Measurements from ENCODE around the gene TMEM150B.

Gene TMEM150B, protein sequence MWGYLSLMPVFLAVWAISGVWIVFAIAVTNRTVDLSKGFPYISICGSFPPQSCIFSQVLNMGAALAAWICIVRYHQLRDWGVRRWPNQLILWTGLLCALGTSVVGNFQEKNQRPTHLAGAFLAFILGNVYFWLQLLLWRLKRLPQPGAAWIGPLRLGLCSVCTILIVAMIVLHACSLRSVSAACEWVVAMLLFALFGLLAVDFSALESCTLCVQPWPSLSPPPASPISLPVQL

GRCh38 chr19:55325172-55325571 is at the start of gene TMEM150B:
TSS of gene TMEM150B (minus strand) at chr19:55325341. CDS start at chr19:55321036, 4,305 bp downstream.
- DNase-seq = no peak

DNA sequence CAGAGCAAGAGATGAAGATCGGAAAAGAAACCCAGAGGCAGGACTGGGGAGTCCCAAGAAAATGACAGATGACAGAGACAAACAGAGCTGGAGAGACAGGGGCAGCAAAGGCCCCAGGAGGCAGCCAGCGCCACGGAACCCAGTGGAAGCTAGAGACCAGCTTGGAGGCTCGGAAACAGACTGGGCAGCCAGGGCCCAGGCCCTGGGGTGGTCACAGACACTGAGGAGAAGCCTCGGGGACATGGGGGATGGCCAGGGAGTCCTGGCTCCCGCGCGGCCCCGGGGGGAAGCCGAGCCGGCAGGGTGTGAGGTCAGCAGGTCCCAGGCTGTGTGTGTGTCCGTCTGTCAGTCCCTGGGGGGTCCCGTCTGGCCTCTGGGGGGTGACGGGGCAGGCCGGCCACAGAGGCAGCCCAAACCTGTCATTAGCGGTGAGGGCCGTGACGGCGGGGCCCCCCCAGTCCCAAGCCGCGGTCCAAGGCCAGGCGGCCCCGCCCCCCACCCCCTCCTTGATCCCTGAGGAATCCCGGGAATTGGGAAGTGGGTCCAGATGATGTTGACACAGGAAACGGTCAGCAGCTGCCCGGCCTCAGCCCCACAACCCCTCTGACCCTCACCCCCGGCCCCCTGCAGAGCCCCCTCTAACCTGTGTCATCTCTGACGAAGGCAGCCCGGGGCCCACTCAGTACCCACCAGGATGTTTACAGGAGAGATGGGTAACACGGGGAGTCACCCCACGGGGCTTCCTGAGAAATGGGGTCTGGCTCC is 49.0 kb upstream of the TMEM150B start:
- DNase-seq = no peak

DNA sequence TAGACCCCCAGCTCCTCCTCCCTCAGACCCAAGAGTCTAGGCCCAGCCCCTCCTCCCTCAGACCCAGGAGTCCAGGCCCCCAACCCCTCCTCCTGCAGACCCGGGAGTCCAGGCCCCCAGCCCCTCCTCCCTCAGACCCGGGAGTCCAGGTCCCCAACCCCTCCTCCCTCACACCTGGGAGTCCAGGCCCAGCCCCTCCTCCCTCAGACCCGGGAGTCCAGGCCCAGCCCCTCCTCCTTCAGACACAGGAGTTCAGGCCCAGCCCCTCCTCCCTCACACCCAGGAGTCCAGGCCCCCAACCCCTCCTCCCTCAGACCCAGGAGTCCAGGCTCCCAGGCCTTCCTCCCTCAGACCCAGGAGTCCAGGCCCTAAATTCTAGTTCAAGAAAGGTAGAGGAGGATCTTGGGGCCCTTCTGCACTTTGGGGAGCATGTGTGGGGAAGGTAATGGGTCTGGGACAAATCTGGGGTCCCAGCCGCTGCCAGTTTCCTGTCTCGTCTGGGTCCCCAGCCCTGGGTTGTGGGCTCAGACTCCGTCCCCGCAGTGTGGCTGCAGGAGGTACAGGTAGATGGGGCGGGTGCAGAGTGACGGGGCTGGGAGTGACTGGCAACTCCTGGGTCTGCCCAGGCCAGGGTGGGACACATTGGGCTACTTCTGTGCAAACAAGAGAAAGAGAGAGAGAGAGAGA is 48.3 kb upstream of the TMEM150B start:
- DNase-seq = no peak

DNA sequence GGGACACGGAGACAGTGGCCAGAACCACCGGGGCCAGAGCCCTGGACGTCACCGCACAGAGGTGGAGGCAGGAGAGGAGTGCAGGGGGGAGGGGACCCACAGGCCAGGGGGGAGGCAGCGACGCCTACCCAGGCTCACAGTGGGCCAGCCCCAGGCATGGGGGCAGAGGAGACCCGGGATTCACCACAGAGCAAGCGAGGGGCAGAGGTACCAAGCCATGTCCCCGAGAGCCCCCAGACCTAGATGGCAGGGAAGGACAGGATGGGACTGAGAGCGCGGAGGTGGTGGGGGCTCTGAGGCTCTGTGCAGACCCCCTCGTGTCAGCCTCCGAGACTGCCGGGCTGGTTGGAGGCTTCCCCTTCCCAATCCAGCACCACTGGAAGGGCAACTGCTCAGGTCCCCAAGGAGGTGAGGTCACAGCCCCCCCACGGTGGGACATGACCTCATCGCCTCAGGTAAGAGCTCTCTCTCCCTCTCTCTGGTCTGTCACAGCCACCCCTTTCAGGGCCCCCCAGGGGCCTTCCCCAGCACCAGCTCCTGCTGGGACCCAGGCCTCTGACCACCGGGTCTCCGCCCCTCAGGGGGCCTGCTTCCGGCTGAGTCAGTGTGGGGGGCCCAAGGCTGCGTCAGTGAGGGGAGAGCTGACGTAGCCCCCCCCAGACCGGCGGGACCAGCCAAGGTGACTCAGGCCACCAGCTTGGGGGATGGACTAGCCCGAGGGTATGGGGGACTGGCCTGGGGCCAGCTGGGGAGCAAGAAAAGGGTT is 47.4 kb upstream of the TMEM150B start:
- no peak for DNase-seq

DNA sequence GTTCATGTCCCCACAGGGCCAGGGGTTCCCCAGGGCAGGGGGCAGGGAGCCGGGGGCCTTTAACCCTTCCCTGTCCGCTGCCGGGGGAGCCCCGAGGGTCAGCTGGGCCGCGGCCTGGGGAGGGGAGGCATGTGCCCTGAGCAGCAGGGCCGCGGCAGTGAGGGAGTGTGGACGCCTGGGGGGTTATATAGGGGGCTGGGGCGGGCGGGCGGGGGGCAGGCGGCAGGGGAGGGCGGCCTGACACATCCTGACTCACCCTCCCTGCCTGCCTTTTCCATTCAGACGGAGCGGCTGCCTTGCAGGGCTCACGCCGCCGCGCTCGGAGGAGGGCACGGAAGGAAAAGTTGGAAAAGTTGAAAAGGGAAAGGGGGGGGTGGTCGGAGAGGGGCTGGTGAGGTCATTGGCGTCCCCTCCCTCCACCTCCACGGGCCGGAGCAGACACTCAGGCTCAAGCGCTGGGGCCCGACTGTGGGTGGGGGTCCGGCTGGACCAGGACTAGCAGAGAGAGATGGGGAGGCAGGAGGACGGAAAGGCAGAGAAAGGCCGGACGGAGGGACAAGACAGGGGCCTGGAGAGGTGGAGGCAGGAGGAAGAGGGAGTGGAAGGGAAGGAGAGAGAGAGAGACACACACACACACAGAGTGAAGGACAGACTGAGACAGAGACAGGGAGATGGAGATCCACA is 45.3 kb upstream of the TMEM150B start, which contains the start of gene IL11:
Gene IL11, minus strand, starts transcription at position 159 of the 684 bp plus-strand sequence. Its CDS starts 153 bp downstream, at position 6.
- DNase-seq = no peak

DNA sequence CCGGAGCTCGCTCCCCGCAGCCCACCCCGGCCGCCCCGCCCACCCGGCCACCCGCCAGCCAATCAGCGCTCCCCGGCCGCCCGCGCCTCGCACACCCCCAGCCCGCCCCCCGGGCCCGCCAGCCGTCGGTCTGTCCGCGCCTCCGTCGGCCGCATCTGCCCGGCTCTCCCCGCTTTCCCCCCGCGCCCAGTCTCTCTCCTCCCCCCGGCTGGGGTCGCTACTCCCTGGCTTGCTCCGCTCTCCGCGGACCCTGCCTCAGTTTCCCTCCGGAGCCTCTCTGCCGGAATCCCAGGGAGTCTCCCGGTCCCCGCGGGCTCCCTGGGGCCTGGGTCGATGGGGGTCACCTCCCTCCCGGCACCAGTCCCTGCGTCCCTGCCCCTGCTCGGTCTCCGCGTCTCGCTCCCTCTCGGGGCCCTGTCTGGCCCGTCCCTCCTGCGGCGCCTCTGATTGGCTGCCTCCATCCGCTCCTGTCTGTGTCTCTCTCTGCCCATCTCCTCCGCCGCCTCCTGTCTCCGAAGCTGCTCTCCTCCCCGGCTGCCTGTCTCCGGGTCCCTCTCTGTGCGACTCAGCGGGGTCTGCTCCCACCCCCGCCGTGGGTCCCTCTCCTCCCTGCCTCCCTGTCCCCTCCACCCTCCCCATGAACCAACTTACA is 44.6 kb upstream of the TMEM150B start:
- peak in 3 of 6 experiments; percentile 18 to 31 (median 20) for DNase-seq

DNA sequence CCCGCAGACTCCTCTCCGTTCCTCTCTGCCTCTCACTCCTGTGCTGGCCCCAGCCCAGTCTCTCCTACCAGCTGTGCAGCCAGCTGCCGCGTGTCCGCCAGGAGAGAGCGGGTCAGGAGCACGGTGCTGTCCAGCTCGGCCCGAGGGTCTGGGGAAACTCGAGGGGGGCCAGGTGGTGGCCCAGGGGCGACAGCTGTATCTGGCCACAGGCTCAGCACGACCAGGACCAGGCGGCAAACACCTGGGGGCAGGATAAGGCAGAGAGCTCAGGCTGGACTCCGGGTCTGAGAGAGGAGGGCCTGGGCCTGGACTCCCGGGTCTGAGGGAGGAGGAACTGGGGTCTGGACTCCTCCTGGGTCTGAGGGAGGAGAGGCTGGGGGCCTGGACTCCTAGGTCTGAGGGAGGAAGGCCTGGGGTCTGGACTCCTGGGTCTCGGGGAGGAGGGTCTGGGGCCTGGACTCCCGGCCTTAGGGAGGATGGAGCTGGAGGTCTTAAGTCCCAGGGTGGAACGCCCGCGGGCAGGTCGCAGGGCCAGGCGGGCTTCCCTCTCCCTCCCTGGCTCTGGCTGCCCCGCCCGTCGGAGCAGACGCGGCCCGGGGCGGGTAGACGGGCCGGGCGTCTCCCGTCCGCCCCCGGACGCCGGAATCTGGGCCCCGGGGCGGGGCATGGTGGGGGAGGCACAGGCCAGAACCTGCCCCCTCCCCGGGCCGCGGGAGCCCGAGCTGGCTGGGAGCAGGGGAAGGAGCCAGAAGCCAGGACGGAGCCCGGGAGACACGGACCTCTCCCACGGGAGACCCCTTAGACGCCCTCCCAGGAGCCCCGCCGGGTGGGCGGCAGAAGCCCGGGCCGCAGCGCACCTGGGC is 43.8 kb upstream of the TMEM150B start:
- DNase-seq = no peak

DNA sequence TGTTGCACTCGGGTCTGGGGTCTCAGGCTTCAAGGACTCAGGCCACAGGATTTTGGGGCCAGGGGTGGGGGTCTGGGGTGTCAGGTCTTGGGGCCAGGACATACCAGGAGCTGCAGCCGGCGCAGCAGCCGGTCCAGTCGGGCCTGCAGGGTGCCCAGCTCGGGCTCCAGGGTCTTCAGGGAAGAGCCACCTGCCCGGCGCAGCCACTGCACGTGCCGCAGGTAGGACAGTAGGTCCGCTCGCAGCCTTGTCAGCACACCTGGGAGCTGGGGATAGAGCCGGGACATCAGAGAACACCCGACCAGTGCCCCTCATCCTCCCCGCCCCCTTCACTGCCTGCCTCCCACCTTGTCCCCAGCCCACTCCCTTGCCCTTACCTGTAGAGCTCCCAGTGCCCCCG is 43.0 kb upstream of the TMEM150B start:
- DNase-seq = no peak

GRCh38 chr19:55366790-55367189 is 41.6 kb upstream of the TMEM150B start:
- DNase-seq = no peak

DNA sequence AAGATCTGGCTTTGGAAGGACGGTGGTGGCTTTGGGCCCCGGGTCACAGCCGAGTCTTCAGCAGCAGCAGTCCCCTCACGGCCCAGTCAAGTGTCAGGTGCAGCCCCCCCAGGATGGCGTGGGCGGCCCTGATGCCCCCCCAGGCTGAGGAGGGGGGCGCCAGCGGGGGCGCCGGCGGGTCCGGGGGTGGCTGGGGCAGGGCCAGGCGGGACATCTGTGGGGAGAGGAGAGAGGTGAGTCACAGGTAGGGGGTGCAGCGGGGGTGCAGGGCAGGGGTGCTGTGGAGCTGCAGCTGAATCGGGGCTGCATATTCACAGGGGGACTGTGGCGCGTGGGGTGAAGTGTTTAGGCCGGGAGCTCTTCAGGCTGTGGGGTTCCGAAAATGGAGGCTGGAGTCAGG is 40.8 kb upstream of the TMEM150B start:
- DNase-seq = no peak

- no peak for DNase-seq
Measured at GRCh38 chr19:55365245-55365644, 40.1 kb upstream of the TMEM150B start.

DNA sequence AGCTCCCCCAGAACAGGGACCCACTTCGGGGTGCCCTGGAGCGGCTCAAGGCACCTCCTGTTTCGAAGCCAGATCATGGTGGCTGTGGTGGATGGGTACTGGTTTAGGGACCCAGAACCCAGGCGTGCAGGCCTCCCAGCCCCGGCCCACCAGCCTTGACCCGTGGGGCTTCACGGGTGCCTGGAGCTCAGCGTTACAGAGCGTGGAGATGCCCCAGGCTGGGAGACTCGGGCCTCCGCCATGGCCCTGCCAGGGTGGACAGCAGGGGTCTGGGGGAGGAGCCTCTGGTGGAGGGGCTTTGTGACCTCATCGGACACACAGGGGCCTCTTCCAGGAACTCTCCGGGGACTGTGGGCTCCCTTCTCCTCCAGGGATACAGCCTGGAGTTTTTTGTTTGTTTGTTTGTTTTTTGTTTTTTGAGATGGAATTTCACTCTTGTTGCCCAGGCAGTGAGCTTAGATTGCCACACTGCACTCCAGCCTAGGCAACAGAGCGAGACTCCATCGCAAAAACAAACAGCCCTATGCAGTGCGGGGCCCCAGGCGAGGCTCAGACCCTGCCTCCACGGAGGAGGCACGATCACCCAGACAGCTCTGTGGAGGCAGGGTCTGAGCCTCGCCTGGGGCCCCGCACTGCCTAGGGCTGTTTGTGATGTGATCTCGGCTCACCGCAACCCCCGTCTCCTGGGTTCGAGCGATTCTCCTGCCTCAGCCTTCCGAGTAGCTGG is 38.0 kb upstream of the TMEM150B start, which contains the start of gene GARIN5B:
Gene GARIN5B, minus strand, starts transcription at position 271 of the 727 bp plus-strand sequence. Its CDS starts 194 bp downstream, at position 77.
- DNase-seq = no peak

GRCh38 chr19:55362174-55362989 is 37.2 kb upstream of the TMEM150B start:
- no peak for DNase-seq

DNA sequence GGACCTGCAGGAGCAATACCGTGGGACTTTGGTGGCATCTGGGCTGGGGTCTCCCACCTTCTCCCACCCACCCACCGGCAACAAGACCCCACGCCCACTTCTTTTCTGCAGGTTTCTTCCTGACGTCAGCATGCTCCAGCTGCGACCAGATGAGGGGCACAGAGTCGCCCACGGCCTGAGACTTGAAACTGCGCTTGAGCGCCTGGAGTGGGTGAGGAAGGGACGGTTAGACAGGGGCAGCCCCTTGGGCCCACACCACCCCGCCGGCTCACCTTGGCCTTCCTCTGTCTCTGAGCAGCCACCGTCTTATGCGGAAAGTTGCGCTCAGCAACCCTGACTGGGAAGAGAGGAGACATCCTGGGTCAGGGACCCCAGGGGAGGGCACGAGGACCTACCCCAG is 35.8 kb upstream of the TMEM150B start:
- DNase-seq = no peak

GRCh38 chr19:55358943-55359908 is 34.1 kb upstream of the TMEM150B start:
- no peak for DNase-seq

GRCh38 chr19:55358493-55358892 is 33.4 kb upstream of the TMEM150B start:
- DNase-seq = no peak

DNA sequence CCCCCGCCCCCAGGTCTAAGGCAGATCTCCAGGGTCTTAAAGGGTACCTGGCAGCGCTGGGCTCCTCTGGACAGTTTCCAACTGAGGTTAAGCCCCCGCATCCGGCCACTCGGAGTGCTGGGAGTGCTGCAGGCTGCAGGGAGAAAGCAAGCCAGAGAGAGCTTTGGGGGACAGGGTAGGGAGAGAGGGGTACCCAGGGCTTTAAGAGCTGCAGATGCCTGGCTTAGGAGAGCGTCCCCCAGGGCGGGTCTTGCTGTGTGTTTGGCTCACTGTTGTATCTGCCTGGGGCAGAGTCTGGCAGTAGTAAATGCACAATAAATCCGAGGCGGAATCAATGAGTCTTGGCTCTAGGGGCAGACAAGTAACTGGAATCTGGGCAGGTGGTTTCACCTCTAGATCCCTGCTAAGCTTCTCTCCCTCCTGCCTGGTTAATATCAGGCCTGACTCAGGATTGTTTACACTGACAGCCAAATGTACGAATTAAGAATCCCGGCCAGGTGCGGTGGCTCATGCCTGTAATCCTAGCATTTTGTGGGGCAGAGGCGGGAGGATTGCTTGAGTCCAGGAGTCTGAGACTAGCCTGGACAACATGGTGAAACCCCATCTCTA is 30.2 kb upstream of the TMEM150B start:
- DNase-seq = no peak

Measured in stimulated activated naive CD4-positive, alpha-beta T cell (primary cell).